ENCODE results near the gene ST3GAL2.

GRCh38 chr16:70345840-70346239 lies 93.1 kb downstream of the ST3GAL2 start:
- TF ChIP-seq, protein P1, sequence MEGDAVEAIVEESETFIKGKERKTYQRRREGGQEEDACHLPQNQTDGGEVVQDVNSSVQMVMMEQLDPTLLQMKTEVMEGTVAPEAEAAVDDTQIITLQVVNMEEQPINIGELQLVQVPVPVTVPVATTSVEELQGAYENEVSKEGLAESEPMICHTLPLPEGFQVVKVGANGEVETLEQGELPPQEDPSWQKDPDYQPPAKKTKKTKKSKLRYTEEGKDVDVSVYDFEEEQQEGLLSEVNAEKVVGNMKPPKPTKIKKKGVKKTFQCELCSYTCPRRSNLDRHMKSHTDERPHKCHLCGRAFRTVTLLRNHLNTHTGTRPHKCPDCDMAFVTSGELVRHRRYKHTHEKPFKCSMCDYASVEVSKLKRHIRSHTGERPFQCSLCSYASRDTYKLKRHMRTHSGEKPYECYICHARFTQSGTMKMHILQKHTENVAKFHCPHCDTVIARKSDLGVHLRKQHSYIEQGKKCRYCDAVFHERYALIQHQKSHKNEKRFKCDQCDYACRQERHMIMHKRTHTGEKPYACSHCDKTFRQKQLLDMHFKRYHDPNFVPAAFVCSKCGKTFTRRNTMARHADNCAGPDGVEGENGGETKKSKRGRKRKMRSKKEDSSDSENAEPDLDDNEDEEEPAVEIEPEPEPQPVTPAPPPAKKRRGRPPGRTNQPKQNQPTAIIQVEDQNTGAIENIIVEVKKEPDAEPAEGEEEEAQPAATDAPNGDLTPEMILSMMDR (IDR thresholded peaks at IDR 0.05): no peak
- no peak for TF ChIP-seq POLR2A (IDR thresholded peaks at IDR 0.05)
- no peak for TF ChIP-seq EP300 (IDR thresholded peaks at IDR 0.05)

Measured in ovary (tissue), 3 donors.